Suprapubic skin (tissue), 4 donors: ENCODE measurements around the gene ZNF786. TPM values are rescaled to one million over a fixed set of nuclear protein-coding genes. Genes with fewer than 3 reads are reported as not detected.

ENCODE experiments used
- DNase-seq, 2 donors: peaks; one replicate each; pipeline ENCODE4 v3.0.0-alpha.2; 2019; ENCODE audit warnings: low spot score in 2 of 2
- H3K27ac ChIP-seq: fragments of 200-600 bp; sonication (generic); one replicate; pipeline ENCODE4 v1.5.1; 2019
- H3K27me3 ChIP-seq: fragments of 200-600 bp; sonication (generic); one replicate; pipeline ENCODE4 v1.5.1; 2019
- H3K36me3 ChIP-seq: fragments of 200-600 bp; sonication (generic); one replicate; pipeline ENCODE4 v1.5.1; 2019
- H3K4me1 ChIP-seq: fragments of 200-600 bp; sonication (generic); one replicate; pipeline ENCODE4 v1.5.1; 2019
- H3K4me3 ChIP-seq: fragments of 200-600 bp; sonication (generic); one replicate; pipeline ENCODE4 v1.5.1; 2019; ENCODE audit warnings: mild to moderate bottlenecking
- H3K9me3 ChIP-seq: fragments of 200-600 bp; sonication (generic); one replicate; pipeline ENCODE4 v1.5.1; 2019
- CTCF ChIP-seq, 2 donors: fragments of 200-600 bp in 1 of 2; fragments of 450-650 bp in 1 of 2; sonication (generic) in 1 of 2; IDR thresholded peaks; one replicate each; pipeline ENCODE4 v1.5.1; 2016 to 2019; ENCODE audit warnings: antibody characterized with exemption in 2 of 2, mild to moderate bottlenecking in 1 of 2, moderate library complexity in 1 of 2
- EP300 ChIP-seq: sonication (generic); formaldehyde crosslinking; IDR thresholded peaks from one replicate; pipeline ENCODE4 v1.6.1; 2017; ENCODE audit warnings: antibody characterized with exemption
- POLR2A ChIP-seq, 2 donors: fragments of 450-650 bp; IDR thresholded peaks; one replicate each; pipeline ENCODE4 v1.6.1; 2017; ENCODE audit warnings: antibody characterized with exemption in 2 of 2, mild to moderate bottlenecking in 2 of 2, moderate library complexity in 2 of 2
- POLR2AphosphoS5 ChIP-seq, 3 donors: sonication (generic); formaldehyde crosslinking; IDR thresholded peaks; one replicate each; pipeline ENCODE4 v1.6.1; 2017; ENCODE audit warnings: antibody characterized with exemption in 3 of 3
- WGBS: methylation state at CpG from one replicate; pipeline ENCODE4 v1.1.5; 2018; 5-methylcytosine and 5-hydroxymethylcytosine counted together
- total RNA-seq, 4 donors: library from RNA; depleted of rRNA; stranded (reverse); fragments of >200 nt; gene quantifications; one replicate each; pipeline ENCODE4 v1.1.0, GENCODE V29; 2016

ZNF786 gene
- total RNA-seq, 4 donors from 2014 or later: 6.8 to 11.8 (median 10.3) TPM

GRCh38 chr7:149104749-149105148, 14.2 kb upstream of the ZNF786 start:
- over 99% methylated on average over 17 of the region's 25 CpGs for WGBS
- H3K9me3 ChIP-seq: no peaks in the 10 kb centered on the region
- TF ChIP-seq CTCF (IDR thresholded peaks at IDR 0.05) (no peak), POLR2A (IDR thresholded peaks at IDR 0.05) (no peak), POLR2AphosphoS5 (IDR thresholded peaks at IDR 0.05) (no peak), EP300 (no peak)
- H3K27me3 ChIP-seq: no peaks in the 10 kb centered on the region
- peaks cover 18% of the 10 kb centered on the region for H3K36me3 ChIP-seq
- DNase-seq: no peak
- H3K27ac ChIP-seq: no peak overlapping the region
- no peaks in the 10 kb centered on the region for H3K4me1 ChIP-seq
- H3K4me3 ChIP-seq: no peak overlapping the region

GRCh38 chr7:149104214-149104613, 13.7 kb upstream of the ZNF786 start:
- Histone ChIP-seq H3K9me3 (no peaks in the 10 kb centered on the region), H3K27me3 (no peaks in the 10 kb centered on the region), H3K4me1 (no peaks in the 10 kb centered on the region), H3K4me3 (no peak overlapping the region), H3K36me3 (peaks cover 18% of the 10 kb centered on the region), H3K27ac (no peak overlapping the region)
- no peak for DNase-seq
- TF ChIP-seq POLR2A (IDR thresholded peaks at IDR 0.05) (no peak), CTCF (IDR thresholded peaks at IDR 0.05) (no peak), EP300 (no peak), POLR2AphosphoS5 (IDR thresholded peaks at IDR 0.05) (no peak)
- WGBS: 97% methylated on average over 31 of the region's 35 CpGs

- DNase-seq: no peak
- Histone ChIP-seq H3K4me1 (no peaks in the 10 kb centered on the region), H3K27me3 (no peaks in the 10 kb centered on the region), H3K9me3 (no peaks in the 10 kb centered on the region), H3K4me3 (no peak overlapping the region), H3K27ac (no peak overlapping the region), H3K36me3 (peaks cover 18% of the 10 kb centered on the region)
- 95% methylated on average over 8 of the region's 9 CpGs for WGBS
- no peak for TF ChIP-seq POLR2A (IDR thresholded peaks at IDR 0.05)
- no peak for TF ChIP-seq EP300
- no peak for TF ChIP-seq CTCF (IDR thresholded peaks at IDR 0.05)
- no peak for TF ChIP-seq POLR2AphosphoS5 (IDR thresholded peaks at IDR 0.05)
Measured at GRCh38 chr7:149103424-149103823, 12.9 kb upstream of the ZNF786 start.

GRCh38 chr7:149102666-149103065, 12.1 kb upstream of the ZNF786 start:
- WGBS: 81% methylated on average over 1 of the region's 1 CpG
- Histone ChIP-seq H3K27ac (no peak overlapping the region), H3K27me3 (no peaks in the 10 kb centered on the region), H3K4me3 (no peak overlapping the region), H3K4me1 (no peaks in the 10 kb centered on the region), H3K36me3 (peaks cover 18% of the 10 kb centered on the region), H3K9me3 (no peaks in the 10 kb centered on the region)
- no peak for DNase-seq
- no peak for TF ChIP-seq POLR2A (IDR thresholded peaks at IDR 0.05)
- no peak for TF ChIP-seq EP300
- TF ChIP-seq POLR2AphosphoS5 (IDR thresholded peaks at IDR 0.05): no peak
- TF ChIP-seq CTCF (IDR thresholded peaks at IDR 0.05): no peak

- Histone ChIP-seq H3K27ac (no peak overlapping the region), H3K36me3 (peaks cover 18% of the 10 kb centered on the region), H3K4me1 (no peaks in the 10 kb centered on the region), H3K9me3 (no peaks in the 10 kb centered on the region), H3K27me3 (no peaks in the 10 kb centered on the region), H3K4me3 (no peak overlapping the region)
- no peak for TF ChIP-seq CTCF (IDR thresholded peaks at IDR 0.05)
- TF ChIP-seq POLR2A (IDR thresholded peaks at IDR 0.05): no peak
- no peak for TF ChIP-seq EP300
- no peak for TF ChIP-seq POLR2AphosphoS5 (IDR thresholded peaks at IDR 0.05)
- DNase-seq: no peak
- WGBS: 95% methylated on average over 2 of the region's 2 CpGs
Measured at GRCh38 chr7:149100821-149101220, 10.3 kb upstream of the ZNF786 start.
